HG02852 (cell line): ENCODE data around the gene SRI.
"Not testable (repeated sequence)": the region's sequence is repeated elsewhere in the genome, so short reads cannot be mapped to it uniquely, and the experiment has no call there.

Experiments
- ATAC-seq: cut with Tn5 transposase; IDR thresholded peaks from one replicate; pipeline ENCODE4 v1.9.1; 2021; ENCODE audit warnings: mild to moderate bottlenecking, moderate library complexity; ENCODE audit not compliant: unreplicated experiment

Gene SRI, protein sequence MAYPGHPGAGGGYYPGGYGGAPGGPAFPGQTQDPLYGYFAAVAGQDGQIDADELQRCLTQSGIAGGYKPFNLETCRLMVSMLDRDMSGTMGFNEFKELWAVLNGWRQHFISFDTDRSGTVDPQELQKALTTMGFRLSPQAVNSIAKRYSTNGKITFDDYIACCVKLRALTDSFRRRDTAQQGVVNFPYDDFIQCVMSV

DNA sequence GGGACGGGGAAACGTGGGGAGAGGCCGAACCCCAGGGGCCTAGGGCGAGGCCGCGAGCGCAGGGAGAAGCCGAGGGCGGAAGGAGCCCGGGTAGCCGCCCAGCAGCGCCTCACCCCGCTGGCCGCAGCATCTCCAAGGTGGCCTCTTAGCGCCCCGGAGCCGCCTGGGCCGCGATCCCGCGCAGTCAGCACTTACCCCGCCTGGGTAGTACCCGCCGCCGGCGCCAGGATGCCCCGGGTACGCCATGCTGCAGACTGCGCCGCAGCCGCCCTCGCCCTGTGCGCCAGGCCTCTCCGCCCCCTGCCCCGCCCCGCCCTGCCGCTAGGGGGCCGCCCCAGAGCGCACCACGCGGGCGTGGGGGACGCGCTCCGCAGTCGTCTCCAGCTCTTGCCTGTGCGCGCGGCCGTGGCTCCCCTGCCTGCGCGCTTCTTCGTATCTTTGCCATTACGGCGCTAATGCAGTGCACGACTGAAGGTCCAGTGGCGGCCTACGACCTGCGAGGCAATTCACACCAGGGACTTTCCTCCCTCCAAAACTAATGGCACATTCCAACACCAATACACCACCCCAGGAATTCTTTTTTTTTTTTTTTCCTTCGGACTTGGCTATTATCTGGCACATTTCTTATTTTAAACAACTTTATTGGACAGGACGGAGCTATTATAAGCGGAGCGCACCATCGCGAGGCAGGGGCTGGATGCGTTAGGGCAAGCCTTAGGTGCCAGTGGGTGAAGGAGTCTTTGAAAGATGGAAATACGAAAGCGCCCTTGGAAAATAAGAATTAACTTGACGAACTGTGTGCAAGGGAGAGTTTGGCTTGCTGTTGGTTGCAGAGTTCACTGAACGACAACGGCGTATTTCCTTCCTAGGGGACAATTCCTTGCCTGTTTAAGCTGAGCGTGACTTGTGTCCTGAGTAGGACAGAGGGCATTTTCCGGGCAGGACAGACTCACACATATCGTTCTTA lies at the start of gene SRI:
TSS of gene SRI (minus strand) at position 258 of the 967 bp plus-strand sequence. CDS start at position 246, 12 bp downstream.
- peak; percentile 72 for ATAC-seq

DNA sequence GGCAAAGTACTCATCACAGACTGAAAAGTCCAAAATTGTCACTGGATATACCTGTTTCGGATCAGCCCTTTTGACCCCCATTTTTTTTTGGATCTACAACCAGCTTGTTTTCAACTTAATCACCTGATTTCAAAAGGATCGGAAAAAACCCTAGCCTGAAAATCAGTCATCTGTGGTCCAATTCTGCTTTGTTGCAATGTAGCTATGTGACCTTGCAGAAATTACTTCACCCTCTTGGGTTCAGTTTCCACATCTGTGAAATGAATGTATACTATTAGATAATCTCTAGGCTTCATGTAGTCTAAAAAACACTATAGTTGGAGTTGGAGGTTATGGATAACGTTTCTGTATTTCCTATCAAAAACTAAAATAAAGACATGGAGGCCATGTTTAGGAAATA lies 49.7 kb upstream of the SRI start:
- ATAC-seq = no peak

DNA sequence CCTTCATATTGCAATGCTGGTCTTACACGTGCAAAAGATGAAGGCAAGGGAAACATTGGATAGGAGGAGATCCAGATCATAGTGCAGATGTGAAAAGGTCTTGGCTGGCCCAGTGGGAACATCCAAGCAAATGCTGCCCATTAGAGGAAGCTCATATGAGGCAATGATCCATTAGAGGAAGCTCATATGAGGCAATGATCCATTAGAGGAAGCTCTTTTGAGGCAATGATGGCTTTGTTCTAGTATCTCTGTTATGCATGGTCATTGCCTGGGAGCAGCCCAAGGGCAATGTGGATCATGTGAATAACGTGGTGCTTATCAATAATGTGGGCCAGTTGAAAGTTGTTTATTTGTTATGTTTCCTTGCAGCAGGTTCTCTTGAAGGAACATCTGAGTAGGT lies 49.0 kb upstream of the SRI start:
- ATAC-seq = no peak

- no peak for ATAC-seq
Observed at GRCh38 chr7:88268051-88268450, 48.2 kb upstream of the SRI start.

DNA sequence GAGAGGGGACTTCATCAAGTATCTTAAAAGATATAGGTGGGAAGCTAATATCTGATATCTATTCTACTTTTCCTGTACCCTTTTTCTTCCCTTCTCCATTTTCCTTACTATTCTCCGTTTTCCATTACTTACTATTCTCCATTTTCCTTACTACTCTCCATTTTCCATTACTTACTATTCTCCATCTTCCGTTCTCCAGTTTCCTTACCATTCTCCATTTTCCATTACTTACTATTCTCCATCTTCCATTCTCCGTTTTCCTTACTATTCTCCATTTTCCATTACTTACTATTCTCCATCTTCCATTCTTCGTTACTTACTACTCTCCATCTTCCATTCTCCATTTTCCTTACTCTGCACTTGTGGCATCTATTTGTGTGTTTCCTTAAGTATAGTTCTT lies 47.6 kb upstream of the SRI start:
- ATAC-seq = no peak

DNA sequence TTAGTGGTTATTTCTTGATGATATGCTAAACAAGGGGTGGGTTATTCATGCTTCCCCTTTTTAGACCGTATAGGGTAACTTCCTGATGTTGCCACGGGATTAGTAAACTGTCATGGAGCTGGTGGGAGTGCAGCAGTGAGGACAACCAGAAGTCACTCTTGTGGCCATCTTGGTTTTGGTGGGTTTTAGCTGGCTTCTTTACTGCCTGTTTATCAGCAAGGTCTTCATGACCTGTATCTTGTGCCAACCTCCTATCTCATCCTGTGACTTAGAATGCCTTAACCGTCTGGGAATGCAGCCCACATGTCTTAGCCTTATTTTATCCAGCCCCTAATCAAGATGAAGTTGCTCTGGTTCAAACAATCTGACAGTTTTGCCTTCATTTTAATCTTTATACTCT lies 45.1 kb upstream of the SRI start:
- ATAC-seq = not testable (repeated sequence)

DNA sequence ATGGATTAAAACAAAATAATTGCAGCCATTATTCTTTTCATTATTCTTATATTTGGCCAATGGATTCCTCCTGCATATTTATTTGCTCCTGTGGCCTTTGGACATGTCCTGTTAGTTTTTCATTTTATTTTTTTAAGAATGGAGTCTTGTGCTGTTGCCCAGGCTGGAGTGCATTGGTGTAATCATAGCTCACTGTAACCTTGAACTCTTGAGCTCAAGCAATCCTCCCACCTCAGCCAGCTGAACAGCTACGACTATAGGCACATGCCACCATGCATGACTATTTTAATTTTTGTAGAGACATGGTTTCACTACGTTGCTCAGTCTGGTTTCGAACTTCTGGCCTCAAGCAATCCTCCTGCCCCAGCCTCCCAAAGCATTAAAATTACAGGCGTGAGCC lies 42.7 kb upstream of the SRI start:
- ATAC-seq = no peak

- no peak for ATAC-seq
Observed at GRCh38 chr7:88260719-88261118, 40.9 kb upstream of the SRI start.

GRCh38 chr7:88259656-88260380 lies 40.0 kb upstream of the SRI start:
- no peak for ATAC-seq

- ATAC-seq = not testable (repeated sequence)
Observed at GRCh38 chr7:88258296-88258695, 38.5 kb upstream of the SRI start.

DNA sequence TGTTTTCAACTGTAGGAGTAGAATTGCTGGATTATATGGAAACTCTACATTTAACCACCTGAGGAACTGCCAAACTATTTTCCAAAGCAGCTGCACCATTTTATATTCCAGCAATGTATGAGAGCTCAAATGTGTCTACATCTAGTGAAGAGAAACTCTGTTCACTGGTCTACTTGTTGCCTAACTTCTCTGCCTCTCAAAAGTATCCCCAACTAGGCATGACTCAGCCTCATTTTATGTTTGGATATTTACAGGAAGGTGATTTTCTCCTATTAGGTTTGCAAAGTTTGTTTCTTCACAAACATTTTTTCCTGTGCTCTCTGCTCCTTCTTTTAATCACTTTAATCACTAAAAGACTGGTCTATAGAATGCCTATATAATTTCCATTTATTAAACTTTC lies 37.1 kb upstream of the SRI start:
- no peak for ATAC-seq

DNA sequence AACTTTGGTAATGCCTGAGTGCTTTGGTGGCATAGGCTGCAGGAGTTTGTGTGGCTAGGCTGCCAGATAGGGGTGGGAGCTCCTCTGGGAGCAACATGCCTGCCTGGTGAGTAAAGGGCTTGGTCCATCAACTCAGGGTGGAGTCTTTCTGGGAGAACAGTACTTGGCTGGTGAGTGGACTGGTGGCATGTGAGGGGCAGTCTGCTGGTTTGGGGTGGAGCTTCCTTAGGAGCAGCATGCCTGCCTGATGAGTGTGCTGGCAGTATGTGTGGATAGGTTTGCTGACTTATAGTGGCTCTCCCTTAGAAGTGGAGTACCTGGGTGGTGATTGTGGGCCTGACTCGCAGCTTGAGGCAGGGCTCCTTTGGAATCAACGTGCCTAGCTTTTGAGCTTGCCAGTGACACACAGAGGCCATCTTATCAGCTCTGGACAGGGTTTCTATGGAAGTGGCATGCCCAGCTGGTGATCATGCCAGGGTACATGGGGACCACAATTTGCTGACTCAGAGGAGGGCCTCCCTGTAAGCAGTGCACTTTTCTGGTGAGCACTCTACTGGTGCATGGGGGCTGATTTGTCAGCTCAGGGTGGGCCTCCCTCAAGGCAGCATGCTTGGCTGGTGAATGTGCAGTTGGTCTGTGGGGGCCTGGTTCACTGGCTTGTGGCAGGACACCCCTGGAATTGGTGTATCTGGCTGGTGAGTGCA lies 35.0 kb upstream of the SRI start:
- ATAC-seq = no peak

DNA sequence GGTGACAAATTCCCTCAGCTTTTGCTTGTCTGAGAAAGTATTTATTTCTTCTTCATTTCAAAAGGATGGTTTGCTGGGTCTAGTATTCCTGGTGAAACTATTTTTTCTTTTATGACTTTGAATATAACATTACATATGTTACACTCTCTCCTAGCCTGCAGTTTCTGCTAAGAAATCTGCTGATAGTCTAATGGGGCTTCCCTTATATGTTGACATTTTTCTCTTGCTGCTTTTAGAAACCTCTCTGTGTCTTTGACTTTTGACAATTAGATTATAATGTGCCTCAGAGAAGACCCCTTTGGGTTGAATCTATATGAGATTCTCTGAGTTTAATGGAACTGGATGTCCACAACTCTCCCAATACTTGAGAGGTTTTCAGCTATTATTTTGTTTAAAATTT lies 33.8 kb upstream of the SRI start:
- no peak for ATAC-seq

DNA sequence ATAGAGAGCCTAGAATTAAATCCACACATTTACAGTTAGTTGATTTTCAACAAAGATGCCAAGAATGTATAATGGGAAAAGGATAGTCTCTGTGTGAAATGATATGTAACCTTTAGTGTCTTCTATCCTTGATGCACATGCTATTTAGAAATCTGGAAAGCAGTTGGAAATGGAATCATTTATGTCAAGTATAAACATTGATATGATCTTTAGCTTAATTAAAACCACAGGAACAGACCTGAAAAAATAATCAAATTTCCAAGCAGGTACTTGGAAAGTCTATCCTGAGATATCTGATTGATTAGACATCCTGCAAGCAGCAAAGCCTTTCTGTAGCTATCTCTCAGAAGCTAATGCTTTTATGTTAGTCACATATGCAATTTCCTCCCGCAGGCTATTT lies 24.4 kb upstream of the SRI start:
- ATAC-seq = no peak

GRCh38 chr7:88243345-88243909 lies 23.6 kb upstream of the SRI start:
- ATAC-seq = peak; percentile 81

- no peak for ATAC-seq
Observed at GRCh38 chr7:88239852-88240251, 20.0 kb upstream of the SRI start.

DNA sequence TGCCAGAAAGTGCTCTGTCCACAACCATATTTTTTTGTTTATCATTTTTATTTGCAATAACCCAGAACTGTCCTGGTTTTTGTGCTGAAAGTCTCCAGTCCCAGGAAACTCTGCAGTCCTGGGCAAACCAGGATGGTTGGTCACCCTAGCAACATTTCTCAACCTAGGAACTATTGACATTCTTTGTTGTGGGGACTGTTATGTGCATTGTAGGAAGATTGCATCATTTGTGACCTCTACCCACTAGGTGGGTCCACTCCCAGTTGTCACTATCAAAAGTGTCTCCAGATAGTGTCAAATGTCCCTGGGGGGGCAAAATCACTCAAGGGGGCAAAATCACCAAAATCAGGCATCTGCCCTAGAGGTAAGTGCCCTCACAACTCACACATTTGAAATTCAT lies 14.0 kb upstream of the SRI start:
- no peak for ATAC-seq

GRCh38 chr7:88230646-88231045 lies 10.8 kb upstream of the SRI start:
- no peak for ATAC-seq

DNA sequence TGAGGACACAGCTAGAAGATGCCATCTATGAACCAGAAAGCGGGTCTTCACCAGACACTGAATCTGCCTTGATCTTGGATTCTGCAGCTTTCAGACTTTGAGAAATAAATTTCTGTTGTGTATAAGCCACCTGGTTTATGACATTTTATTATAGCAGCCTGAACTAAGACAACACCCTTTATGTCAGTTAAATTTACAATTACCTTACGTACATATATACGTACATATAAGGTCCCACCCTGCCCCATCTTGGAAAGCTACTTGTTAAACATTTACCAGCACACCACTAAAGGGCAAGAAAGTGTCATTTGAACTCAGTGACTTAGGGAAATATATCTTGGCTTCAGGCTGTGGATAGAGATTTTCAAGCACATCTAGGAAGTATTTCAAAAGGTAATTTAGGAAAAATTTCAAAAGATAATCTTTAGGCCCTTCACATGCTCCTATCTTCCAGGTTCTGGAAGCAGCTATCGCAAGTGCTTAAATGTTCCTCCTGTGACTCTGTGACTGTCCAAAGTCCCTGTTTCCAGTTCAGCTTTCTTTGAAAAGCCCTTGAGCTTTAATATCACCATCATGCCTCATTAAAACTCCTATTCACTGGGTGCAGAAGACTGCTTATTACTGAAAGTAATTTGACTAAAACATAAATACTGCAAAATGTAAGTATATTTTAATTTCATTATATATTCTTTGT lies 9.6 kb upstream of the SRI start:
- no peak for ATAC-seq

- ATAC-seq = no peak
Observed at GRCh38 chr7:88226886-88227516, 7.2 kb upstream of the SRI start.
